Suprapubic skin (tissue), 3 donors: ENCODE measurements around the gene GSTK1.

Experiments used
- CTCF ChIP-seq, 2 donors: fragments of 200-600 bp in 1 of 2; fragments of 450-650 bp in 1 of 2; sonication (generic) in 1 of 2; IDR thresholded peaks; one replicate each; pipeline ENCODE4 v1.5.1; 2016 to 2019; ENCODE audit warnings: antibody characterized with exemption in 2 of 2, mild to moderate bottlenecking in 1 of 2, moderate library complexity in 1 of 2
- POLR2AphosphoS5 ChIP-seq, 3 donors: sonication (generic); formaldehyde crosslinking; IDR thresholded peaks; one replicate each; pipeline ENCODE4 v1.6.1; 2017; ENCODE audit warnings: antibody characterized with exemption in 3 of 3

GRCh38 chr7:143282124-143282523 is 18.9 kb downstream of the GSTK1 start:
- TF ChIP-seq CTCF (IDR thresholded peaks at IDR 0.05) (no peak), POLR2AphosphoS5 (IDR thresholded peaks at IDR 0.05) (no peak)
